KOPT-K1 (cell line): Measurements from ENCODE around the gene BTF3L4.
"Not testable (repeated sequence)": the region's sequence is repeated elsewhere in the genome, so short reads cannot be mapped to it uniquely, and the experiment has no call there.

Experiments used
- H3K27ac ChIP-seq: fragments of 200-600 bp; sonication (generic); 2 replicates; pipeline ENCODE4 v1.5.1; 2016; ENCODE audit warnings: antibody characterized with exemption, mild to moderate bottlenecking, low read depth, low read length; ENCODE audit not compliant: poor library complexity, severe bottlenecking
- H3K36me3 ChIP-seq: fragments of 200-600 bp; sonication (generic); 2 replicates; pipeline ENCODE4 v1.5.1; 2017; ENCODE audit warnings: antibody characterized with exemption, mild to moderate bottlenecking, low read length, moderate library complexity; ENCODE audit not compliant: insufficient read depth
- H3K9me3 ChIP-seq: fragments of 200-600 bp; sonication (generic); 2 replicates; pipeline ENCODE4 v1.5.1; 2017; ENCODE audit warnings: antibody characterized with exemption, low read length, mild to moderate bottlenecking; ENCODE audit not compliant: insufficient read depth, poor library complexity, severe bottlenecking

BTF3L4 gene

GRCh38 chr1:52056163-52056936 is at the start of gene BTF3L4:
BTF3L4 (plus strand) TSS chr1:52056295; CDS start chr1:52059848, 3,553 bp downstream.
- H3K36me3 ChIP-seq = peaks cover 40% of the 10 kb centered on the region
- no peaks in the 10 kb centered on the region for H3K9me3 ChIP-seq
- peak within 1 kb of the TSS; percentile 91 for H3K27ac ChIP-seq

GRCh38 chr1:52007215-52008002 is 48.7 kb upstream of the BTF3L4 start:
- Histone ChIP-seq H3K27ac (no peak overlapping the region), H3K36me3 (no peaks in the 10 kb centered on the region)

GRCh38 chr1:52008071-52008809 is 47.9 kb upstream of the BTF3L4 start:
- H3K36me3 ChIP-seq = no peaks in the 10 kb centered on the region
- H3K27ac ChIP-seq = no peak overlapping the region
- no peaks in the 10 kb centered on the region for H3K9me3 ChIP-seq

More at GRCh38 chr1:52007215-52008002, 48.7 kb upstream of the BTF3L4 start:
- H3K9me3 ChIP-seq = no peaks in the 10 kb centered on the region

GRCh38 chr1:52022133-52022532 is 34.0 kb upstream of the BTF3L4 start:
- no peaks in the 10 kb centered on the region for H3K9me3 ChIP-seq
- H3K36me3 ChIP-seq = peaks cover 73% of the 10 kb centered on the region

GRCh38 chr1:52026278-52026677 is 29.8 kb upstream of the BTF3L4 start:
- Histone ChIP-seq H3K9me3 (no peaks in the 10 kb centered on the region), H3K36me3 (peaks cover 69% of the 10 kb centered on the region), H3K27ac (no peak overlapping the region)

More at GRCh38 chr1:52022133-52022532, 34.0 kb upstream of the BTF3L4 start:
- no peak overlapping the region for H3K27ac ChIP-seq

GRCh38 chr1:52028328-52028727 is 27.8 kb upstream of the BTF3L4 start:
- Histone ChIP-seq H3K36me3 (peaks cover 52% of the 10 kb centered on the region), H3K9me3 (no peaks in the 10 kb centered on the region), H3K27ac (no peak overlapping the region)

- H3K27ac ChIP-seq = not testable (repeated sequence)
- peaks cover 47% of the 10 kb centered on the region for H3K36me3 ChIP-seq
Observed at GRCh38 chr1:52028839-52029238, 27.3 kb upstream of the BTF3L4 start.

GRCh38 chr1:52032124-52032784 is 23.8 kb upstream of the BTF3L4 start:
- Histone ChIP-seq H3K27ac (peak overlapping the region; percentile 75), H3K9me3 (no peaks in the 10 kb centered on the region), H3K36me3 (peaks cover 23% of the 10 kb centered on the region)

More at GRCh38 chr1:52028839-52029238, 27.3 kb upstream of the BTF3L4 start:
- H3K9me3 ChIP-seq = not testable (repeated sequence)

- H3K27ac ChIP-seq = peak overlapping the region; percentile 75
- H3K36me3 ChIP-seq = peaks cover 26% of the 10 kb centered on the region
- H3K9me3 ChIP-seq = no peaks in the 10 kb centered on the region
Observed at GRCh38 chr1:52032785-52033131, 23.3 kb upstream of the BTF3L4 start.

GRCh38 chr1:52033190-52034049 is 22.7 kb upstream of the BTF3L4 start, which contains the start of gene KTI12:
KTI12 (minus strand) TSS chr1:52033810; CDS start chr1:52033761, 49 bp downstream.
- Histone ChIP-seq H3K9me3 (no peaks in the 10 kb centered on the region), H3K36me3 (peaks cover 33% of the 10 kb centered on the region), H3K27ac (peak within 1 kb of the TSS; percentile 75)

GRCh38 chr1:52034050-52034384 is 22.1 kb upstream of the BTF3L4 start:
- H3K27ac ChIP-seq = peak overlapping the region; percentile 75
- peaks cover 39% of the 10 kb centered on the region for H3K36me3 ChIP-seq
- no peaks in the 10 kb centered on the region for H3K9me3 ChIP-seq

GRCh38 chr1:52037402-52037814 is 18.7 kb upstream of the BTF3L4 start:
- H3K27ac ChIP-seq = no peak overlapping the region
- peaks cover 50% of the 10 kb centered on the region for H3K36me3 ChIP-seq
- H3K9me3 ChIP-seq = no peaks in the 10 kb centered on the region

- Histone ChIP-seq H3K36me3 (peaks cover 50% of the 10 kb centered on the region), H3K9me3 (no peaks in the 10 kb centered on the region), H3K27ac (no peak overlapping the region)
Observed at GRCh38 chr1:52037909-52038308, 18.2 kb upstream of the BTF3L4 start.
